ELR (cell line): ENCODE results near the gene LY6G5B.

Experiments
- DNase-seq: peaks from one replicate; pipeline ENCODE4 v3.0.0-alpha.2; 2015; ENCODE audit warnings: low read depth

LY6G5B gene

GRCh38 chr6:31641370-31641769 lies 28.4 kb upstream of the LY6G5B start:
- no peak for DNase-seq

DNA sequence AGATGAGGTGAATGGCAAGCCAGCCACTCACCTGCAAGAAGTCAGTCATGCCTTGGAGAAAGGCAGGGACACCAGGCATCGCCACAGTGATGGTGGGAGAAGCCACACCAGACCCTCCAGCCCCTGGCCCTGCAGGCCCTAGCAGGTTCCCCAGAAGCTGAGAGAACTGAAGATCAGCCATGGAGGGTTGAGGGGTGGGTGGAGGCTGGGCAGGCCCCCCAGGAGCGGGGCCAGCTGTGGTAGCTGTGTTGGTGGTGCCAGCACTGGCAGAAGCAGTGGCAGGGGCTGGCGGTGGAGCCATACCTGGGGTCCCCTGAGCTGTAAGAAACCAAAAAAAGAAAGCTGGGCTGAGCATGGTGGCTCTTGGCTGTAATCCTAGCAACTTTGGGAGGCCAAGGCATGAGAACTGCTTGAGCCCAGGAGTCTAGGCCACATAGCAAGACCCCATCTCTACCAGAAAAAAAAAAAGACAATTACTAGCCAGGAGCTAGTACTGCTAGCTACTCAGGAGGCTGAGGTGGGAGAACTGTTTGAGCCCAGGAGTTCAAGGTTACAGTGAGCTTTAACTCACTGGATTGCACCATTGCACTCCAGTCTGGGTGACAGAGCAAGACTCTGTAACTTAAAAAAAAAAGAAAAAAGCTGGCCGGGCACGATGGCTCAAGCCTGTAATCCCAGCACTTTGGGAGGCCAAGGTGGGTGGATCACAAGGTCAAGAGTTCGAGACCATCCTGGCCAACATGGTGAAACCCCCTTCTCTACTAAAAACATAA lies 26.8 kb upstream of the LY6G5B start:
- DNase-seq: no peak

DNA sequence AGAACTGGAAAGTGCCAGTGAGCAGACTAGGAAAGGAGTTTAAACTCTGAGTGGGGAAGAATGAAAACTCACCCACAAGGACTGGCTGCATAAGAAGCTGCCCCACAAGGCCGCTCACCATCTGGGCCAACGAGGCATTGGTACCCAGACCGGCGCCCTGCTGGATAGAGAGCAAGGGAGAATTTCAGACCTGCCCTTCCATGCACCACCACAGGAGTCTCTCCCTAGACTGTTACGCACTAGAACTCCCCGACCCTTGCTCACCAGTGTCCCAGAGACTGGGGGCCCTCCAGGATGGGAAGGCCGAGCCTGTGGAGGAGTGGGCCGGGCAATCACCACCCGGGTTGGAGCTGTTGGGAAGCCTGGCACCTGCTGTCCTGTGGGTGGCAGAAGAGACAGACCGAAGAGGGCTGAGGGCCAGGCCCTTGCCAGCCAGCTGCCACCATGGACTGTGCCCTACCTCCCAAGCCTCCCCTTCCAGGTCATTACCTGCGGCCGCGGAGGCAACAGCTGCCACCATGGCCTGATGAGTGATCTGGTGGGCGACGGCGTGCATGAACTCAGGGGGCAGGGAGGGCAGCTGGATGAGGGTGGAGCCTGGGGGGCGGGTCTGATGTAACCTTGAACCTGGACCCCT lies 25.8 kb upstream of the LY6G5B start:
- no peak for DNase-seq

- DNase-seq: no peak
These were observed 24.5 kb upstream of the LY6G5B start for GRCh38 chr6:31645325-31645724.

GRCh38 chr6:31651602-31652191 lies 18.1 kb upstream of the LY6G5B start:
- DNase-seq: peak; percentile 91

DNA sequence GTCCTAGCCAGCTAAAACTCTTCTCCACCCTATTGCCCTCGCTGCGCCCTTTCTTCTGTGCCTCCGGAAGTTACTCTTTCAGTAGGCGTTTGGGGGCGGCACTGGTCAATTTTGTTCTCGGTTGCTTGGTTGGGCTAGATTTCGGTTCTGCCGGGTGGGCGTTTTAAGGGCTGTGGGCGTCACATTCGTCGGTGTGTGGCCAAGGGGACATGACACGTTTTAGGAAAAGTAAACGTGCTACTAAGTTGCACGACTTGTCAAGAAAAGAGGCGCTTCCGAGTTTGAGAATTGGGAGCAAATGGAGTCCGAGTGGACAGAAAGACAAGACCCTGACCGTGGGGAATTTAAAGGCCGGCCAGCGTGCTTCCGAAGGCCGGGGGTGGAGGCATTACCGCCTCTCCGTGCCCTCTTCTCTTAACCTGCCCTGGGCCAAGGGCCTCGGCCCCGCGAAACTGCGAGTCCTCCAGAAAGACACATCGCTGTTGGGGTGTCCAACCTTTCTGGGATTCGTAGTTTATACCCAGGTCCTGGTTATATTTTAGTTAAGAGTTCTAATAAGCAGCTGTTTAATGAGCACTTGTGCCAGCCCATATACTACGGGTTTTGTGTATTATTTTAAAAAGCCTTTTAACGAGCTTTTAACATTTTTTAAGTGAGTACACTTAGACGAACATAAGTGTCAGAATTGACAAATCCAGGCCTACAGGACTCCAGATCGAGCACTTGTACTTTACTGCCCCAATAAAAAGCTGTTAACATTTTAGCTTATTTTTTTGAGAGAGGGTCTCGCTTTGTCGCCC lies 16.7 kb upstream of the LY6G5B start:
- DNase-seq: peak; percentile 96

DNA sequence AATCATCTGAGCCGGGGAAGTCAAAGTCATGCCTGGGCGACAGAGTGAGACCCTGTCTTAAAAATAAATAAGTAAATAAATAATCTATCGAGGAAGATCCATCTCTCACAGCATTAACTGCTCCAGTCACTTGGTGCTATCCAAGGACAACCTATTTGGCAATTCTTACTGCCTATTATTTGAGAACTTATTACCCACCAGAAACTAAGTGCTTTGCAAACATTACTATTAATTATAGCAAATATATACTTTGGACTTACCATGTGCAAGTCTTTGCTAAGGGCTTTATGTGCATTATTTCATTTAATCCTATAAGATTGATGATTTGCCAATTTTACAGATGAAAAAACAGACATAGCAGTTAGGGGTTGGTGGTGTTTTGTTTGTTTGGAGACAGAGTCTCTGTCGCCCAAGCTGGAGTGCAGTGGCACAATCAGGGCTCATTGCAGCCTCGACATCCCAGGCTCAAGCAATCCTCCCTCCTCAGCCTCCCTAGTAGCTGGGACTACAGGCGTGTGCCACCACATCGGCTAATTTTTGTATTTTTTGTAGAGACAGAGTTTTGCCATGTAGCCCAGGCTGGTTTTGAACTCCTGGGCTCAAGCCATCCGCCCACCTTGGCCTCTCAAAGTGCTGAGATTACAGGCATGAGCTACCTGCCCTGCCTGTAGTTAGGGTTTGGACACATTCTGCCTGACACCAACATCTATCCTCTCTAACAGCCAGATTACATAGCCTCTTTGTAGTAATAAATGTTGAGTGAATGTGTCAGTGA lies 15.0 kb upstream of the LY6G5B start:
- DNase-seq: no peak

DNA sequence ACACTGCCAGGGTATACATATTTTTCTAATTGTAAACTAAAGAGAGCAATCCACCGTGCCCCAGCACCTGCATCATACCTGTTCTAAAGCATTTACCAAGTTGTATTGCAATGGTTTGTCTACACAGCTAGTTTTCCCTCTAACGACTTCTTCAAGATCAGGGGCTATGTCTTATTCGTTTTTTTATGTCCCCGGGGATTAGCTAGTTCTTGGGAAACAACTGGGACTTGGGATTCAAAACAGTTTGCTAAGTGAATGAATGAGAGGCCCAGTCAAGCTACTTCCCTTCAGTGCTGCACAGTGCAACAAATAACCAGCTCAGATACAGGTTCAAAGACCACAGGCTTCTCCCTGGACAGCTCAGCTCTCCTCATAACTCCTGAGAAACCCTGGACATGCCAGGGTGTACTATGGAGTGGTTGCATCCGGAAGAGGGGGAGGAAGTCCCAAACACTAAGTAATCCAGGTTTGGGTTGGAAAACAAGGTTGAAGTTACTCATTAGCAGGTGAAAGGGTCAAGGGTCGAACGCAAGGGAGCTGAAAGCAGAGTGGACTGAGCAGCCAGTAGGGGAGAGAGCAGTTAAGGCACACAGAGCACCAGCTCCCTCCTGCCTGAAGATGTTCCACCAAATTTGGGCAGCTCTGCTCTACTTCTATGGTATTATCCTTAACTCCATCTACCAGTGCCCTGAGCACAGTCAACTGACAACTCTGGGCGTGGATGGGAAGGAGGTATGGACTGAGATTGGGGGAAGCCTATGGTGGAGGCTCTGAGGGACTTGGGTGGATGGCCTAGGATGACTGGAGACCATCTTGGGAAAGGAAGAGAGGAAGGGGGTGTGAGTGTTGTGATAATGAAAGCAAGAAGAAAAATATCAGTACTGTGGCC lies 14.2 kb upstream of the LY6G5B start, which contains the start of gene APOM:
APOM (plus strand) TSS at position 546 of the 889 bp plus-strand sequence; CDS start at position 619, 73 bp downstream.
- no peak for DNase-seq

DNA sequence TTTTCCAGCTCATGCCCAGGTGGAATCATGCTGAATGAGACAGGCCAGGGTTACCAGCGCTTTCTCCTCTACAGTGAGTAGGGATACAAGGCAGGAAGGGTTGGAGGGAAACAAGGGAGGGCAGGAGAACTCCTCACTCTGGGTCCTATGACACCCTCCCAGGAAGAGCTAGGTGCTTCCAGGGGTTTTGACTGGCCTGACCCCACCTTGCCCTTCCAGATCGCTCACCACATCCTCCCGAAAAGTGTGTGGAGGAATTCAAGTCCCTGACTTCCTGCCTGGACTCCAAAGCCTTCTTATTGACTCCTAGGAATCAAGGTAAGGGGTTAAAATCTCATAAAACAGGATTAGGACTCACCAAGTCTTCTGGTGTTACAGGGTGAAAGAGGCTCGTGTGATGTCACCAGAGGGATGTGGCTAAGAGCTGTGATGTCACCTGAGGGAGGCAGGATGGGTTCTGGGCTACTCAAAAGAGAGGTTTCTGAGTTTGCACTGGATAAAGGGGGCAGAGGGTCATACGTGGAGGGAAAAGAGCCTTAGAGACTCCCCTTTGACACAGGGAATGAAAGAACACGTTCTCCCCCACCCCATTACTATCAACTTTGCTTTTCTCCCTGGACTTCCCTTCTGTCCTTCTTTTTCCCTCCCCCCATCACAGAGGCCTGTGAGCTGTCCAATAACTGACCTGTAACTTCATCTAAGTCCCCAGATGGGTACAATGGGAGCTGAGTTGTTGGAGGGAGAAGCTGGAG lies 12.2 kb upstream of the LY6G5B start:
- no peak for DNase-seq

DNA sequence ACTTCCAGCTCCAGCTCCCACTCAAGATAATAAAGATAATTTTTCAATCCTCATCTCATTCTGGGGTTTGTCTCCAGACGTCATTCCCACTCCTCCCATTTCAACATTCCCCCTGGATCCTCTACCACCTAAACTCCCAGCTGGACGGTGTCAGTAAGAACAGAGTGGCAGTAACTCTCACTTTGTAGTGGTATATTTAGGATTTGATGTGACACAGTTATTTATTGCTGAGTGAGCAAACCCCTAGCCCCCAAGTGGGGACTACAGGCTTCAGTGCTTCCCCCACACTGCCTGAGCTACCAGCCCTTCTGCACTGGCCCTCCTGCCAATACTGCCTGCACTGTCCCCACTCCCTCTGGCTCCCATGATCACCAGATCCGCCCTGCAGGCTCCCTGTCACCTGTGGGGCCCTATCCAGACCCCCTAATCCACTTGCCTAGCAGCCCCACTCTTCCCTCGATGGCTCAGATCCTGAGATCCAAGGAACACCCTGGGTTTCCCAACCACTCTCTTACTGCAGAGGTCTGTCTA lies 11.6 kb upstream of the LY6G5B start:
- no peak for DNase-seq

DNA sequence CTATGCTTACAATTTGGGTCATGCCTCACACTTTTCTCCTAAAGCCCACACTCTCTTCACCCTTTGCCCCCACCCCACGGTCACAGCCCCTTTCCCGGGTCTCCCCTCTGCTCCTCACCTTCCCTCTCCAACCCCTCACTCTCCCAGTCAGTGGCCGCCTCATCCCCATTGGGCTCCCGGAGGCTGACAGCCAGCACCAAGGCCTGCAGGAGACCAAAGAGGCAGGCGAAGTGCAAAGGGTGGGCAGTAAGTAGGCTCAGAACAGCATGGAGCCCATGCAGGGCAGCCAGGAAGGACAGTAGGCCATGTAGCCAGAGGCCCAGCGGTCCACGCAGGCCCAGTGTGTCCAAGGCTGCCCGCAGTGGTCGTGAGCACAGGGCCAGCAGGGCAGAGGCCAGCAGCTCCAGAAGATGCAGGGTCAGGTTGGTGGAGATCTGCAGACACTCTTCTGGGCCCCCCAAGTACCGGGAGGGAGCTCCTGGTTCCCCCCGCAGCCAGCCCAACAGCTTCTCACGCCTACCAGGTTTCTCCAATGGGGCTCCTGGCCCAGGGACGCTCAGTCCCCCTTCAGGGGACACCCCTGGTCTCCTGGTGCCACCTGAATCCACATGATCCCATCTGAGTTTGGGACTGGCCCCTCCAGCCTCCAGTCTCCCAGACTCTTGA lies 10.7 kb upstream of the LY6G5B start:
- no peak for DNase-seq

GRCh38 chr6:31659649-31660380 lies 10.0 kb upstream of the LY6G5B start:
- DNase-seq: peak; percentile 58

GRCh38 chr6:31660381-31661261 lies 9.2 kb upstream of the LY6G5B start, which contains the start of gene C6orf47:
C6orf47 (minus strand) TSS chr6:31660778; CDS start chr6:31659947, 831 bp downstream.
- DNase-seq: peak; percentile 89

DNA sequence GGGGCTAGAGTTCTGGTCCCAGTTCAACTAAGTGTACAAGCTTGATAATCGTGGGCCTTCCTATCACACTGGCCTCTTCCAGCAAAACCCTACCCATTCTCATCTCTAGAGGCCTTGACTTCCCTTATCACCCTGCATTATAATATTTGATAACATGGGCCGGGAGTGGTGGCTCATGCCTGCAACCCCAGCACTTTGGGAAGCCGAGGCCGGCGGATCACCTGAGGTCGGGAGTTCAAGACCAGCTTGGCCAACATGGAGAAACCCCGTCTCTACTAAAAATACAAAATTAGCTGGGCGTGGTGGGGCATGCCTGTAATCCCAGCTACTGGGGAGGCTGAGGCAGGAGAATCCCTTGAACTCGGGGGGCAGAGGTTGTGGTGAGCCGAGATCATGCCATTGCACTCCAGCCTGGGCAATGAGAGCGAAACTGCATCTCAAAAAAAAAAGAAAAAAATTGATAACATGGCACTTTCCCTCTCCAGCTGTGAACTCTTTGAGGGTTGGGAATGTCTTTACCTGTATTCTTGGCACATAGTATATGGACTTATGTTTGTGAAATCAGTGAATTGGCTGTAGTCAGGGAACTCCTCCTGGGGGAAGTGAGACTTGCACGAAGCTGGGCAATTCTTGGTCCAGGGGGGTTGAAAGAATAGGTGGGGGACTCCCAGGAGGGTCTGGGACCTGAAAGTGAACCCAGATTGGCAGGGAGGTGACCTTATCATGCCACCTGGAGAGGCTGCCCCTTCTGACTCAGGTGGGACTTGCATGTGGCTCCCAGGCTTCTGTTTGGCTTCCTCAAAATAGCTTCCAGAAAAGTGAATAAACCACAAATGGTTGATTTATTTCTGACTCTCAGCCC lies 8.3 kb upstream of the LY6G5B start:
- no peak for DNase-seq

DNA sequence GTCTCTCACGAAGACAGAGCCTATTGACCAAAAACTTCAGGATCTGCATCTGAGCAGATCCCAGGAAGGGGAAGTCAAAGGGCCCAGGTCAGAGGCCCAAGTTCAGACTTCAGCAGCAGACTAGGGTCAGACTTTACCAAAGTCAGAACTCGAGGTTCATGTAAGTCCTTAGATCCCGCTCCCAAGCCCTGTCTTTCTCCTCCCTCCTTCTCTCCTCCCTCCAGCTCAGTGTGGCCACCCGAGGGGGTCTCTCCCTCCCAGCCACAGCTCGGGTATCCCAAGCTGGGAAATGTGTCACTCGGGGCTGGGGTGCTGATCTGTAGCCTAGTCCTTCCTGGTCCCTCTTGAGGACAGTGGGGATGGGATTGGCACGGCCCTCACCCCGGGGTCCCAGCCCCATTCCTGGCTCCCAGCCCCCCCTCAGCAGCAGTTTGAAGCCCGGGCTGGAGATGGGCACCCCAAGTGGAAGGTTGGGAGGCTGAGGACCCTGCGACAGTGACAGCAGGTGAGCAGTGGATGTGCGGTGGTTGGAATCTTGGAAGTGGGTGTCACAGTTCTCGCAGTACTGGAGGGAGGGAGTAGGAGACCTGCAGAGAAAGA lies 7.6 kb upstream of the LY6G5B start:
- no peak for DNase-seq
